Measurements from ENCODE around the gene NCAM1.
"Not testable (repeated sequence)": the region's sequence is repeated elsewhere in the genome, so short reads cannot be mapped to it uniquely, and the experiment has no call there.

The NCAM1 gene

GRCh38 chr11:113022262-113022661 lies 61.0 kb downstream of the NCAM1 start:
- DNase-seq (ENCODE audit: low spot score) = peak; percentile 4

GRCh38 chr11:113023228-113023627 lies 62.0 kb downstream of the NCAM1 start:
- peak; percentile 31 for DNase-seq (ENCODE audit: low spot score)

- DNase-seq (ENCODE audit: low spot score) = no peak
Measured at GRCh38 chr11:113023986-113024385, 62.8 kb downstream of the NCAM1 start.

- DNase-seq (ENCODE audit: low spot score) = no peak
Measured at GRCh38 chr11:113026778-113027177, 65.6 kb downstream of the NCAM1 start.

GRCh38 chr11:113034576-113034975 lies 73.4 kb downstream of the NCAM1 start:
- DNase-seq (ENCODE audit: low spot score) = peak; percentile 4

- DNase-seq (ENCODE audit: low spot score) = no peak
Measured at GRCh38 chr11:113035708-113036107, 74.5 kb downstream of the NCAM1 start.

- no peak for DNase-seq (ENCODE audit: low spot score)
Measured at GRCh38 chr11:113043698-113044097, 82.5 kb downstream of the NCAM1 start.

- DNase-seq (ENCODE audit: low spot score) = no peak
Measured at GRCh38 chr11:113045146-113045545, 83.9 kb downstream of the NCAM1 start.

- DNase-seq (ENCODE audit: low spot score) = no peak
Measured at GRCh38 chr11:113046866-113047265, 85.6 kb downstream of the NCAM1 start.

- peak; percentile 34 for DNase-seq (ENCODE audit: low spot score)
Measured at GRCh38 chr11:113048820-113049768, 87.9 kb downstream of the NCAM1 start.

GRCh38 chr11:113053042-113053441 lies 91.8 kb downstream of the NCAM1 start:
- DNase-seq (ENCODE audit: low spot score) = not testable (repeated sequence)

GRCh38 chr11:113057038-113057437 lies 95.8 kb downstream of the NCAM1 start:
- DNase-seq (ENCODE audit: low spot score) = no peak

GRCh38 chr11:113059548-113059947 lies 98.3 kb downstream of the NCAM1 start:
- no peak for DNase-seq (ENCODE audit: low spot score)

GRCh38 chr11:113065330-113065729 lies 104.1 kb downstream of the NCAM1 start:
- DNase-seq (ENCODE audit: low spot score) = no peak

GRCh38 chr11:113072237-113072858 lies 111.1 kb downstream of the NCAM1 start:
- no peak for DNase-seq (ENCODE audit: low spot score)

GRCh38 chr11:113073290-113073953 lies 112.2 kb downstream of the NCAM1 start:
- DNase-seq (ENCODE audit: low spot score) = no peak

GRCh38 chr11:113075586-113076095 lies 114.4 kb downstream of the NCAM1 start:
- DNase-seq (ENCODE audit: low spot score) = no peak

- no peak for DNase-seq (ENCODE audit: low spot score)
Measured at GRCh38 chr11:113077379-113077778, 116.2 kb downstream of the NCAM1 start.

GRCh38 chr11:113082341-113082955 lies 121.2 kb downstream of the NCAM1 start:
- no peak for DNase-seq (ENCODE audit: low spot score)

- no peak for DNase-seq (ENCODE audit: low spot score)
Measured at GRCh38 chr11:113083571-113083970, 122.4 kb downstream of the NCAM1 start.

GRCh38 chr11:113084297-113084696 lies 123.1 kb downstream of the NCAM1 start:
- DNase-seq (ENCODE audit: low spot score) = no peak

- DNase-seq (ENCODE audit: low spot score) = no peak
Measured at GRCh38 chr11:113085446-113085845, 124.2 kb downstream of the NCAM1 start.

All from AG08395 (cell line).